Hepatocyte (in vitro differentiated cells): ENCODE measurements around the gene ITPK1.

Experiments used
- EZH2 ChIP-seq: fragments of 200-600 bp; sonication (generic); IDR thresholded peaks from 2 replicates; pipeline ENCODE4 v1.6.1; 2016; ENCODE audit warnings: antibody characterized with exemption, mild to moderate bottlenecking, borderline replicate concordance
- EZH2phosphoT487 ChIP-seq: fragments of 200-600 bp; sonication (generic); IDR thresholded peaks from one replicate; pipeline ENCODE4 v1.6.1; 2018; ENCODE audit warnings: antibody characterized with exemption, mild to moderate bottlenecking, low read depth, moderate library complexity; ENCODE audit not compliant: unreplicated experiment, severe bottlenecking
- TF ChIP-seq, protein P1 (sequence below): fragments of 200-600 bp; sonication (generic); IDR thresholded peaks from 2 replicates; pipeline ENCODE4 v1.5.1; 2016; ENCODE audit warnings: antibody characterized with exemption, mild to moderate bottlenecking; ENCODE audit not compliant: poor library complexity

DNA sequence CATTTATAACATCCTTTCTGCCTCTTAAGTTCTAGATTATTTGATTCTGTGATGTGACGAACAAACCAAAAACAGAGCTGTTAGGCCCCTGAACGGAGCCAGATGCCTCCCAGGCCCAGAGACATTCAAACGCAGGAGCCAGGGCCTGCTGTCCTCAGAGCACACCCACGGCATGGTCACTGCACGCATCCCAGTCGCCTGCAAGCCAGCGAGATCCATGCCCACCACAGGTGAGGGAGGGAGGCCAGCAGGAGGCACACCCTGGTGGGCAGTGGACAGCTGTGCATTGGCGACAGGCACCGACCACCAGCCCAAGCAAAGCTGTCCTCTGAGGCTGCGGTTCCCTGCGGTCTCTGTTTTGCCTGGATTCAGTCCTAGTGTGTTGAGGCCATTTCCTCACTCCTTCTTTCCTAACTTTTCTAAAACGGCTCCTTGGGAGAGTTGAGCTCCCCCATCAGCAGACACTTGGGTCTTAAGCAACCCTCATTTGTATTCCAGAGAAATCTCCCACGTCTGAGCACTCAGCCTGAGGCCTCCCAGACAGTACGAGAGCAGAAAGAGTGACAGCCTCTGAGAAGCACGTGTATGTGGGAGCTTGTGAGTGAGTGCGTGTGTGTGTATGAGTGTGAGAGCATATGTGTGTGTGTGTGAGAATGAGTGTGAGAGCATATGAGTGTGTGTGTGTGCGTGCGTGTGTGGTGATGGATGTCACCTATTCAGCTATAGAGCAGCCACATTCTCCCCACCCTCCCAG, 111.6 kb downstream of the ITPK1 start:
- TF ChIP-seq, protein P1, sequence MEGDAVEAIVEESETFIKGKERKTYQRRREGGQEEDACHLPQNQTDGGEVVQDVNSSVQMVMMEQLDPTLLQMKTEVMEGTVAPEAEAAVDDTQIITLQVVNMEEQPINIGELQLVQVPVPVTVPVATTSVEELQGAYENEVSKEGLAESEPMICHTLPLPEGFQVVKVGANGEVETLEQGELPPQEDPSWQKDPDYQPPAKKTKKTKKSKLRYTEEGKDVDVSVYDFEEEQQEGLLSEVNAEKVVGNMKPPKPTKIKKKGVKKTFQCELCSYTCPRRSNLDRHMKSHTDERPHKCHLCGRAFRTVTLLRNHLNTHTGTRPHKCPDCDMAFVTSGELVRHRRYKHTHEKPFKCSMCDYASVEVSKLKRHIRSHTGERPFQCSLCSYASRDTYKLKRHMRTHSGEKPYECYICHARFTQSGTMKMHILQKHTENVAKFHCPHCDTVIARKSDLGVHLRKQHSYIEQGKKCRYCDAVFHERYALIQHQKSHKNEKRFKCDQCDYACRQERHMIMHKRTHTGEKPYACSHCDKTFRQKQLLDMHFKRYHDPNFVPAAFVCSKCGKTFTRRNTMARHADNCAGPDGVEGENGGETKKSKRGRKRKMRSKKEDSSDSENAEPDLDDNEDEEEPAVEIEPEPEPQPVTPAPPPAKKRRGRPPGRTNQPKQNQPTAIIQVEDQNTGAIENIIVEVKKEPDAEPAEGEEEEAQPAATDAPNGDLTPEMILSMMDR = no peak
- TF ChIP-seq EZH2phosphoT487 (no peak), EZH2 (no peak)
